Ovary (tissue), 9 donors: ENCODE measurements around the gene SLC25A18. TPM values are rescaled to one million over a fixed set of nuclear protein-coding genes. Genes with fewer than 3 reads are reported as not detected.

ENCODE experiments used
- DNase-seq, 5 donors: peaks; one replicate each; pipeline ENCODE4 v3.0.0-alpha.2; 2019 to 2020
- H3K27ac ChIP-seq, 2 donors: fragments of 200-600 bp; one replicate each; pipeline versions ENCODE4 v1.5.1 to v1.8.0; 2019 to 2022
- H3K27me3 ChIP-seq: fragments of 200-600 bp; one replicate; pipeline ENCODE4 v1.8.0; 2022
- H3K36me3 ChIP-seq: fragments of 200-600 bp; sonication (generic); one replicate; pipeline ENCODE4 v1.5.1; 2019
- H3K4me1 ChIP-seq: one replicate; pipeline ENCODE4 v1.8.1; 2013; ENCODE audit warnings: mild to moderate bottlenecking, moderate library complexity; ENCODE audit not compliant: insufficient read depth
- H3K4me3 ChIP-seq: fragments of 200-600 bp; sonication (generic); one replicate; pipeline ENCODE4 v1.5.1; 2017
- H3K9me3 ChIP-seq, 2 donors: fragments of 200-600 bp in 1 of 2; sonication (generic) in 1 of 2; one replicate each; pipeline versions ENCODE4 v1.5.1 to v1.8.1; 2013 to 2019; ENCODE audit warnings: mild to moderate bottlenecking in 1 of 2, moderate library complexity in 1 of 2
- EP300 ChIP-seq: sonication (generic); formaldehyde crosslinking; IDR thresholded peaks from one replicate; pipeline ENCODE4 v1.6.1; 2017; ENCODE audit warnings: antibody characterized with exemption
- POLR2A ChIP-seq: fragments of 450-650 bp; IDR thresholded peaks from one replicate; pipeline ENCODE4 v1.6.1; 2017; ENCODE audit warnings: antibody characterized with exemption, mild to moderate bottlenecking, moderate library complexity
- WGBS, 3 donors: extraction: QIAGEN DNeasy Blood & Tissue Kit in 1 of 3; methylation state at CpG; one replicate each; pipeline versions ENCODE4 v1.1.5 to v1.1.7; 2013 to 2017; 5-methylcytosine and 5-hydroxymethylcytosine counted together
- intact Hi-C, 4 donors: fragments of 100-400 bp; cut with DNase I; formaldehyde crosslinking; loops; one replicate each; pipeline versions ENCODE4 v1.11.0 to v1.15.1; 2022 to 2023
- polyA plus RNA-seq, 2 donors: library from polyadenylated mRNA; stranded (reverse); fragments of 200-250 nt in 1 of 2; fragments of 350-450 nt in 1 of 2; fragmentation: Illumina TruSeq in 1 of 2; extraction: RNeasy Lipid Tissue Mini Kit (QIAGEN cat#74804) in 1 of 2; gene quantifications; one replicate each; pipeline ENCODE4 v1.2.3, GENCODE V29; 2013 to 2014
- total RNA-seq, 7 donors: library from RNA; depleted of rRNA in 2 of 7; stranded (reverse); fragments of >200 nt in 2 of 7; fragmentation: NEBNext Ultra II Directional in 3 of 7; extraction: Animal tissue kit (Norgen Biotek cat#: 25700) in 3 of 7; gene quantifications; one replicate each; pipeline versions ENCODE4 v1.1.0 to v1.2.4, GENCODE V29; 2016 to 2023
- TF ChIP-seq, protein P1 (sequence below), 3 donors: fragments of 450-650 bp in 2 of 3; fragments of 200-600 bp in 1 of 3; IDR thresholded peaks; one replicate each; pipeline versions ENCODE4 v1.5.1 to v1.8.0; 2016 to 2022; ENCODE audit warnings: antibody characterized with exemption in 3 of 3, mild to moderate bottlenecking in 1 of 3
- donor health status: DM: no; HTN: no; CAD: no; lungs with moderate emphysema.
- donor health status: DM: no; HTN: no; CAD: no.
- donor health status: Bipolar disorder and iron deficiency.
- donor health status: DM: yes; HTN: yes; CAD: no.
- donor health status: DM: no; HTN: no; CAD: no.
- donor health status: DM: yes; HTN: yes; CAD: no.

The SLC25A18 gene
- total and polyA plus RNA-seq, 9 donors: 0.41 to 2.8 (median 1.3) TPM

DNA sequence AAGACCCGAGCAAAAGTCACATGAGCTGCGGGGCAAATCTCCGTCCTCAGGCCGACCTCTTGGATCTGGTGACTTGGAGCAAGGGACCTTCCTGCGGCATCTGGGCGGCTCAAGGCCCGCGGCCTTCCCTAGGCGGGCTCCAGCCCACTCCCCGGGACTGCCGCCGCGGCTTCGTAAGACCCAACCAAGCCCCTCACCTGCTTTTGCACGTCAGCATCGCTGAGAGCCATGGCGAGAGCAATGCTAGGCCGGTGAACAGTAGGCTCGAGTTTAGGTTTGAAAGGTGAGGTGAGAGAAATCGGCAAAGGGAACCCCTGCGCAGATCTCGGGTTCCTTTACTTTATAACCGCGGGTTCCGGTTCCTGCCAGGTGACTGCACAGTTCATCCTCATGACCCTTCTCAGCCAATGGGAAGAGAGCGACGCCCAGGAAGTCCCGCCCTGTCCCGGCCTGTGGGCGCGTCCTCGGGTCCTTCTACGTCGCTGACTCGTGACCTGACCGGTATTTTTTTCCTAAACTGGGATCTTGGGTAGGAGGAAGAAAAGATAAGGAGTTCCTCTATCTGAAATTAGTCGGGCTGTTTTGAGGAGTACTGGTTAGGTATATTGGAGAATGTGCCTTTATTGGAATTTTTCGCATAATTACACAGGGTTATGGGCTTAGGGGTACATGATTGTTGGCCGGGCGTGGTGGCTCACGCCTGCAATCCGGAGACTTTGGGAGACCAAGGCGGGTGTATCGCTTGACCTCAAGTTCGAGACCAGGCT lies 65.3 kb downstream of the SLC25A18 start, which contains the start of gene ATP6V1E1:
TSS of gene ATP6V1E1 (minus strand) at position 344 of the 767 bp plus-strand sequence. CDS start at position 230, 114 bp downstream.
- TF ChIP-seq POLR2A: peak; percentile 65
- TF ChIP-seq, protein P1, sequence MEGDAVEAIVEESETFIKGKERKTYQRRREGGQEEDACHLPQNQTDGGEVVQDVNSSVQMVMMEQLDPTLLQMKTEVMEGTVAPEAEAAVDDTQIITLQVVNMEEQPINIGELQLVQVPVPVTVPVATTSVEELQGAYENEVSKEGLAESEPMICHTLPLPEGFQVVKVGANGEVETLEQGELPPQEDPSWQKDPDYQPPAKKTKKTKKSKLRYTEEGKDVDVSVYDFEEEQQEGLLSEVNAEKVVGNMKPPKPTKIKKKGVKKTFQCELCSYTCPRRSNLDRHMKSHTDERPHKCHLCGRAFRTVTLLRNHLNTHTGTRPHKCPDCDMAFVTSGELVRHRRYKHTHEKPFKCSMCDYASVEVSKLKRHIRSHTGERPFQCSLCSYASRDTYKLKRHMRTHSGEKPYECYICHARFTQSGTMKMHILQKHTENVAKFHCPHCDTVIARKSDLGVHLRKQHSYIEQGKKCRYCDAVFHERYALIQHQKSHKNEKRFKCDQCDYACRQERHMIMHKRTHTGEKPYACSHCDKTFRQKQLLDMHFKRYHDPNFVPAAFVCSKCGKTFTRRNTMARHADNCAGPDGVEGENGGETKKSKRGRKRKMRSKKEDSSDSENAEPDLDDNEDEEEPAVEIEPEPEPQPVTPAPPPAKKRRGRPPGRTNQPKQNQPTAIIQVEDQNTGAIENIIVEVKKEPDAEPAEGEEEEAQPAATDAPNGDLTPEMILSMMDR (IDR thresholded peaks at IDR 0.05): peak in 1 of 3 donors; percentile 13
- TF ChIP-seq EP300: no peak
- no peaks in the 10 kb centered on the region for H3K9me3 ChIP-seq
- DNase-seq: peak; percentile 94 to 97 (median 96)
- H3K36me3 ChIP-seq: no peaks in the 10 kb centered on the region
- peaks cover 8% of the 10 kb centered on the region for H3K4me1 ChIP-seq
- WGBS, 3 donors: 0% methylated on average over 43 to 45 of the region's 45 CpGs
- no peaks in the 10 kb centered on the region for H3K27me3 ChIP-seq
- H3K4me3 ChIP-seq: peak within 1 kb of the TSS; percentile 95
- intact Hi-C loops: no loop called here
- peak within 1 kb of the TSS; percentile 25 to 77 for H3K27ac ChIP-seq

DNA sequence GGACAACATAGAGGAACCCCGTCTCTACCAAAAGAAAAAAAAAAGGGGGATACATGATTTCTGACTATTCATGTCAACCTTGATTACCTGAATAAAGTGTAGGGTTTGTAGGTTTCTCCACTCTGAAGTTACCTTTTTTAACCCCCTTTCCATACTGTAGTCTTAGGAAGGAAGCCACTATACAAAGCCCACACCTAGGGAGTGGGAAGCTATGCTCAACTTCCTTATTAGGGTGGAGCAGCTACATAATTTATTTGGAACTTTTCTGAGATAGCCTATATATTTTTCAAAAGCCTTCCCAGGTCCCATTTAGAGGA lies 65.8 kb downstream of the SLC25A18 start:
- H3K4me1 ChIP-seq: peaks cover 10% of the 10 kb centered on the region
- intact Hi-C loops: no loop called here
- H3K27me3 ChIP-seq: no peaks in the 10 kb centered on the region
- H3K9me3 ChIP-seq: no peaks in the 10 kb centered on the region
- no peak for TF ChIP-seq POLR2A
- TF ChIP-seq, protein P1 (IDR thresholded peaks at IDR 0.05): no peak
- no peak for TF ChIP-seq EP300
- WGBS, 3 donors: 0% methylated on average over 1 of the region's 1 CpG
- no peak for DNase-seq
- H3K4me3 ChIP-seq: peak overlapping the region; percentile 95
- H3K36me3 ChIP-seq: no peaks in the 10 kb centered on the region
- H3K27ac ChIP-seq: peak overlapping the region in 1 of 2 donors; percentile 77

DNA sequence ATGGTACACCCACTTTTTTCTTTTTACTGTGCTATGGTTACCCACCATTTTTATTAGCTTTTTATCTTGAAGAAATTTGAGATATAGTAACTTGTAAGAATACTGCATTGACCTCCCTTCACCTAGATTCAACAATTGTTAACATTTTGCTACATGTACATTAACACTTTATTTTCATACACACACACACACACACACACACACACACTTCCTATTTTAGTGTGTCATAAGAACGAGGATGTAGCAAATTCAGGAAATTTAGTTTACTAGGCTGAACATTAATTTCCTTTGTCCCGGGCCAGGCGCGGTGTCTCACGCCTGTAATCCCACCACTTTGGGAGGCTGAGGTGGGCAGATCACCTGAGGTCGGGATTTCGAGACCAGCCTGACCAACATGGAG lies 66.3 kb downstream of the SLC25A18 start:
- intact Hi-C loops: loop anchor here in 1 of 4 donors (10.0 kb wide), 1 partner anchor 55 kb away; no protein-coding TSS in a partner anchor
- H3K27ac ChIP-seq: no peak overlapping the region

DNA sequence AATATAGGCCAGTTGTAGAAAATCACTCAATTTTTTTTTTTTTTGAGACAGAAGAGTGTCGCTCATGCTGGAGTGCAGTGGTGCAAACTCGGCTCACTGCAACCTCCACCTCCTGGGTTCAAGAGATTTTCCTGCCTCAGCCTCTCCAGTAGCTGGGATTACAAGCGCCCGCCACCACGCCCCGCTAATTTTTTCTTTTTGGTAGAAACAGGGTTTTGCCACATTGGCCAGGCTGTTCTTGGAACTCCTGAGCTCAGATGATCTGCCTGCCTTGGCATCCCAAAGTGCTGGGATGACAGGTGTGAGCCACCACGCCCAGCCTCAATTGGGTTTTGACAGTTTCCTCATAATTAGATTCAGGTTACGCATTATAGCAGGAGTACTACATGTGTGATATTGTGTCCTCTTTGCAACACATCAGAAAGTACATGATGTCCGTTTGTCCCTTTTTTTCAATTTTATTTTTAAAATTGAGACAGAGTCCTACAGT lies 67.8 kb downstream of the SLC25A18 start:
- no peak overlapping the region for H3K4me3 ChIP-seq
- TF ChIP-seq, protein P1 (IDR thresholded peaks at IDR 0.05): no peak
- TF ChIP-seq POLR2A (no peak), EP300 (no peak)
- H3K36me3 ChIP-seq: no peaks in the 10 kb centered on the region
- WGBS, 3 donors: 94 to 97% (median 94%) methylated on average over 9 of the region's 9 CpGs
- intact Hi-C loops: loop anchor here in 1 of 4 donors (10.0 kb wide), 1 partner anchor 56 kb away; no protein-coding TSS in a partner anchor
- H3K27me3 ChIP-seq: no peaks in the 10 kb centered on the region
- H3K9me3 ChIP-seq: no peaks in the 10 kb centered on the region
- H3K4me1 ChIP-seq: peaks cover 12% of the 10 kb centered on the region
- H3K27ac ChIP-seq: no peak overlapping the region
- no peak for DNase-seq

More for the DNA sequence above, 66.3 kb downstream of the SLC25A18 start:
- H3K4me3 ChIP-seq: no peak overlapping the region
- no peaks in the 10 kb centered on the region for H3K9me3 ChIP-seq
- DNase-seq: no peak
- 85 to 94% (median 89%) methylated on average over 7 of the region's 7 CpGs for WGBS, 3 donors
- TF ChIP-seq POLR2A: no peak
- TF ChIP-seq EP300: no peak
- TF ChIP-seq, protein P1 (IDR thresholded peaks at IDR 0.05): no peak
- no peaks in the 10 kb centered on the region for H3K27me3 ChIP-seq
- H3K4me1 ChIP-seq: peaks cover 12% of the 10 kb centered on the region
- no peaks in the 10 kb centered on the region for H3K36me3 ChIP-seq
